SK-N-SH (cell line): ENCODE results near the gene SOCS3.

Experiments used
- CHD2 ChIP-seq: fragments of 150-350 bp; IDR thresholded peaks from 2 replicates; pipeline ENCODE4 v1.6.1; 2018; ENCODE audit warnings: low read length; ENCODE audit not compliant: partially characterized antibody
- EP300 ChIP-seq, 2 experiments: IDR thresholded peaks; 2 replicates each; pipeline versions ENCODE4 v1.4.0 to v1.6.1; 2012; ENCODE audit warnings: borderline replicate concordance in 1 of 2, low read depth in 1 of 2, low read length in 1 of 2
- FOSL2 ChIP-seq: IDR thresholded peaks from 2 replicates; pipeline ENCODE4 v1.4.0; 2012; ENCODE audit warnings: low read depth, mild to moderate bottlenecking, moderate library complexity, borderline replicate concordance
- JUND ChIP-seq: IDR thresholded peaks from 2 replicates; pipeline ENCODE4 v1.4.0; 2012
- NRF1 ChIP-seq: IDR thresholded peaks from 2 replicates; pipeline ENCODE4 v1.6.1; 2012; ENCODE audit warnings: low read depth, mild to moderate bottlenecking, low read length
- POLR2AphosphoS5 ChIP-seq: IDR thresholded peaks from 2 replicates; pipeline ENCODE4 v1.6.1; 2012; ENCODE audit warnings: low read depth, low read length
- RAD21 ChIP-seq: IDR thresholded peaks from 2 replicates; pipeline ENCODE4 v1.6.1; 2012; ENCODE audit warnings: mild to moderate bottlenecking, low read length
- RFX5 ChIP-seq: IDR thresholded peaks from 2 replicates; pipeline ENCODE4 v1.6.1; 2012; ENCODE audit warnings: mild to moderate bottlenecking, improper control_type of control experiment, low read length
- SMC3 ChIP-seq: IDR thresholded peaks from 2 replicates; pipeline ENCODE4 v1.6.1; 2012; ENCODE audit warnings: low read depth, low read length, improper control_type of control experiment
- TAF1 ChIP-seq: IDR thresholded peaks from 2 replicates; pipeline ENCODE4 v1.6.1; 2012; ENCODE audit warnings: low read depth, mild to moderate bottlenecking, low read length, moderate library complexity, borderline replicate concordance
- TF ChIP-seq, protein P1 (sequence below): fragments of 200-600 bp; sonication (generic); IDR thresholded peaks from 2 replicates; pipeline ENCODE4 v1.6.1; 2017; ENCODE audit warnings: antibody characterized with exemption, mild to moderate bottlenecking, moderate library complexity
- TF ChIP-seq, protein P2 (sequence below): IDR thresholded peaks from 2 replicates; pipeline ENCODE4; 2012
- TF ChIP-seq, protein P3 (sequence below): IDR thresholded peaks from 2 replicates; pipeline ENCODE4 v1.4.0; 2012; ENCODE audit warnings: low read depth, borderline replicate concordance

DNA sequence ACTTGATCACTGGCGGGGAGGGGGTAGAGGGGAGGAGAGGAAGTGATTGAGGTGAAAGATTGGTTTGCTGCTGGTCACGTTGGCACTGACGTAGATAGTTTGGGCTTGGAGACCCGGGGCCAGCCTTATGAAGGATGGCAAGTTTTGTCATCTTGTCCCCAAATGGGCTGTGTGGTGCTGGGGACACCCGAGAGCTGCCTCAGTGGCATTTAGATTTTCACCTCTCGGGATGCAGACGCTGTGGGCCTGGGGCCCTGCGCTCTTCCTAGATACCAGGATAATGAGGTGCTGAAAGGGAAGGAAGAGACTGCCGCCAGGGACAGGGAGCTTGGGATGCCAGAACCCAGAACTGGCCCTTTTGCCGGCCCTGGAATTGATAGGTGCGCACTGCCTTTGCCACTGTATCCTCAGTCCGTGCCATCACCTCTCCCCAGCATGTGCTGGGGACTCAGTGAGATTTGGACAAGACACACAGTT lies 1.4 kb upstream of the SOCS3 start:
- no peak for TF ChIP-seq SMC3
- no peak for TF ChIP-seq JUND
- TF ChIP-seq, protein P1, sequence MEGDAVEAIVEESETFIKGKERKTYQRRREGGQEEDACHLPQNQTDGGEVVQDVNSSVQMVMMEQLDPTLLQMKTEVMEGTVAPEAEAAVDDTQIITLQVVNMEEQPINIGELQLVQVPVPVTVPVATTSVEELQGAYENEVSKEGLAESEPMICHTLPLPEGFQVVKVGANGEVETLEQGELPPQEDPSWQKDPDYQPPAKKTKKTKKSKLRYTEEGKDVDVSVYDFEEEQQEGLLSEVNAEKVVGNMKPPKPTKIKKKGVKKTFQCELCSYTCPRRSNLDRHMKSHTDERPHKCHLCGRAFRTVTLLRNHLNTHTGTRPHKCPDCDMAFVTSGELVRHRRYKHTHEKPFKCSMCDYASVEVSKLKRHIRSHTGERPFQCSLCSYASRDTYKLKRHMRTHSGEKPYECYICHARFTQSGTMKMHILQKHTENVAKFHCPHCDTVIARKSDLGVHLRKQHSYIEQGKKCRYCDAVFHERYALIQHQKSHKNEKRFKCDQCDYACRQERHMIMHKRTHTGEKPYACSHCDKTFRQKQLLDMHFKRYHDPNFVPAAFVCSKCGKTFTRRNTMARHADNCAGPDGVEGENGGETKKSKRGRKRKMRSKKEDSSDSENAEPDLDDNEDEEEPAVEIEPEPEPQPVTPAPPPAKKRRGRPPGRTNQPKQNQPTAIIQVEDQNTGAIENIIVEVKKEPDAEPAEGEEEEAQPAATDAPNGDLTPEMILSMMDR = no peak
- no peak for TF ChIP-seq EP300 (IDR thresholded peaks at IDR 0.05; ENCODE audit: borderline replicate concordance in 1 of 2, low read depth in 1 of 2, low read length in 1 of 2)
- TF ChIP-seq NRF1 = no peak
- TF ChIP-seq CHD2 = no peak
- TF ChIP-seq POLR2AphosphoS5 = no peak
- TF ChIP-seq FOSL2 = no peak
- no peak for TF ChIP-seq RFX5
- no peak for TF ChIP-seq RAD21
- TF ChIP-seq, protein P2, sequence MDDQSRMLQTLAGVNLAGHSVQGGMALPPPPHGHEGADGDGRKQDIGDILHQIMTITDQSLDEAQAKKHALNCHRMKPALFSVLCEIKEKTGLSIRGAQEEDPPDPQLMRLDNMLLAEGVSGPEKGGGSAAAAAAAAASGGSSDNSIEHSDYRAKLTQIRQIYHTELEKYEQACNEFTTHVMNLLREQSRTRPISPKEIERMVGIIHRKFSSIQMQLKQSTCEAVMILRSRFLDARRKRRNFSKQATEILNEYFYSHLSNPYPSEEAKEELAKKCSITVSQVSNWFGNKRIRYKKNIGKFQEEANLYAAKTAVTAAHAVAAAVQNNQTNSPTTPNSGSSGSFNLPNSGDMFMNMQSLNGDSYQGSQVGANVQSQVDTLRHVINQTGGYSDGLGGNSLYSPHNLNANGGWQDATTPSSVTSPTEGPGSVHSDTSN = no peak
- TF ChIP-seq, protein P3, sequence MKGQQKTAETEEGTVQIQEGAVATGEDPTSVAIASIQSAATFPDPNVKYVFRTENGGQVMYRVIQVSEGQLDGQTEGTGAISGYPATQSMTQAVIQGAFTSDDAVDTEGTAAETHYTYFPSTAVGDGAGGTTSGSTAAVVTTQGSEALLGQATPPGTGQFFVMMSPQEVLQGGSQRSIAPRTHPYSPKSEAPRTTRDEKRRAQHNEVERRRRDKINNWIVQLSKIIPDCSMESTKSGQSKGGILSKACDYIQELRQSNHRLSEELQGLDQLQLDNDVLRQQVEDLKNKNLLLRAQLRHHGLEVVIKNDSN = no peak
- no peak for TF ChIP-seq TAF1
